Ishikawa (cell line): Measurements from ENCODE around the gene UBE3A.

Experiments
- CEBPB ChIP-seq: IDR thresholded peaks from 2 replicates; pipeline ENCODE4 v1.6.1; 2012
- CREB1 ChIP-seq: IDR thresholded peaks from 2 replicates; pipeline ENCODE4 v1.6.1; 2012; ENCODE audit warnings: low read depth
- EGR1 ChIP-seq: IDR thresholded peaks from 2 replicates; pipeline ENCODE4 v1.6.1; 2012
- EP300 ChIP-seq: IDR thresholded peaks from 2 replicates; pipeline ENCODE4 v1.6.1; 2012; ENCODE audit warnings: borderline replicate concordance
- FOXM1 ChIP-seq: IDR thresholded peaks from 2 replicates; pipeline ENCODE4 v1.6.1; 2012; ENCODE audit warnings: low read depth, borderline replicate concordance
- NFIC ChIP-seq: IDR thresholded peaks from 2 replicates; pipeline ENCODE4 v1.6.1; 2012
- RAD21 ChIP-seq: IDR thresholded peaks from 2 replicates; pipeline ENCODE4 v1.6.1; 2012; ENCODE audit warnings: low read depth
- TAF1 ChIP-seq: IDR thresholded peaks from 2 replicates; pipeline ENCODE4 v1.6.1; 2012; ENCODE audit warnings: low read depth, mild to moderate bottlenecking
- TCF12 ChIP-seq: IDR thresholded peaks from 2 replicates; pipeline ENCODE4 v1.6.1; 2012; ENCODE audit warnings: low read depth
- TEAD4 ChIP-seq: IDR thresholded peaks from 2 replicates; pipeline ENCODE4 v1.6.1; 2012
- YY1 ChIP-seq: IDR thresholded peaks from 2 replicates; pipeline ENCODE4 v1.6.1; 2012; ENCODE audit warnings: low read depth
- ZBTB7A ChIP-seq: IDR thresholded peaks from 2 replicates; pipeline ENCODE4 v1.6.1; 2012; ENCODE audit warnings: low read depth
- TF ChIP-seq, protein P1 (sequence below): IDR thresholded peaks from 2 replicates; pipeline ENCODE4 v1.6.1; 2012
- TF ChIP-seq, protein P2 (sequence below): IDR thresholded peaks from 2 replicates; pipeline ENCODE4 v1.6.1; 2012
- TF ChIP-seq, protein P3 (sequence below): IDR thresholded peaks from 2 replicates; pipeline ENCODE4 v1.6.1; 2012; ENCODE audit warnings: low read depth, mild to moderate bottlenecking

Gene UBE3A

DNA sequence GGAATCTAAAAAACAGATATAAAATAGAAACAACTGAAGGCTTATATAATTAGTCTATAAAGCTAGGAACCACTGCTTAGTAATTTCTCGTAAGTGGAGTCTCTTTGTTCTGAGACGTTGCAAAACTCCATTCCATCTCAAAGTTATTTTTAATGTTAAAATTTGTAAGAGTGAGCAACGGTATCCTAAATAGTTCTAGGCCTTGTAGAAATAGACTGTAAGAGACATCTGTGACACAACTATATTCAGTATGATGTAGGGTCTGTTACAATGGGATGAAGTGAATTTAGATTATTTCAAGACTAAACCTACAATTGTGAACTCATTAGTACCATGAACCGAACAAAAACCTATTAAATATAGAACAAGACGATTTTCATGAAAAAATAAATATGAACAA is 57.2 kb downstream of the UBE3A start:
- no peak for TF ChIP-seq TCF12
- TF ChIP-seq CREB1, result no peak
- TF ChIP-seq, protein P1, sequence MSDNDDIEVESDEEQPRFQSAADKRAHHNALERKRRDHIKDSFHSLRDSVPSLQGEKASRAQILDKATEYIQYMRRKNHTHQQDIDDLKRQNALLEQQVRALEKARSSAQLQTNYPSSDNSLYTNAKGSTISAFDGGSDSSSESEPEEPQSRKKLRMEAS, result no peak
- no peak for TF ChIP-seq ZBTB7A
- TF ChIP-seq YY1, result no peak
- TF ChIP-seq CEBPB, result no peak
- TF ChIP-seq TEAD4, result no peak
- no peak for TF ChIP-seq EP300
- TF ChIP-seq NFIC, result no peak
- TF ChIP-seq TAF1, result no peak
- no peak for TF ChIP-seq EGR1
- TF ChIP-seq, protein P2, sequence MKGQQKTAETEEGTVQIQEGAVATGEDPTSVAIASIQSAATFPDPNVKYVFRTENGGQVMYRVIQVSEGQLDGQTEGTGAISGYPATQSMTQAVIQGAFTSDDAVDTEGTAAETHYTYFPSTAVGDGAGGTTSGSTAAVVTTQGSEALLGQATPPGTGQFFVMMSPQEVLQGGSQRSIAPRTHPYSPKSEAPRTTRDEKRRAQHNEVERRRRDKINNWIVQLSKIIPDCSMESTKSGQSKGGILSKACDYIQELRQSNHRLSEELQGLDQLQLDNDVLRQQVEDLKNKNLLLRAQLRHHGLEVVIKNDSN, result no peak
- TF ChIP-seq, protein P3, sequence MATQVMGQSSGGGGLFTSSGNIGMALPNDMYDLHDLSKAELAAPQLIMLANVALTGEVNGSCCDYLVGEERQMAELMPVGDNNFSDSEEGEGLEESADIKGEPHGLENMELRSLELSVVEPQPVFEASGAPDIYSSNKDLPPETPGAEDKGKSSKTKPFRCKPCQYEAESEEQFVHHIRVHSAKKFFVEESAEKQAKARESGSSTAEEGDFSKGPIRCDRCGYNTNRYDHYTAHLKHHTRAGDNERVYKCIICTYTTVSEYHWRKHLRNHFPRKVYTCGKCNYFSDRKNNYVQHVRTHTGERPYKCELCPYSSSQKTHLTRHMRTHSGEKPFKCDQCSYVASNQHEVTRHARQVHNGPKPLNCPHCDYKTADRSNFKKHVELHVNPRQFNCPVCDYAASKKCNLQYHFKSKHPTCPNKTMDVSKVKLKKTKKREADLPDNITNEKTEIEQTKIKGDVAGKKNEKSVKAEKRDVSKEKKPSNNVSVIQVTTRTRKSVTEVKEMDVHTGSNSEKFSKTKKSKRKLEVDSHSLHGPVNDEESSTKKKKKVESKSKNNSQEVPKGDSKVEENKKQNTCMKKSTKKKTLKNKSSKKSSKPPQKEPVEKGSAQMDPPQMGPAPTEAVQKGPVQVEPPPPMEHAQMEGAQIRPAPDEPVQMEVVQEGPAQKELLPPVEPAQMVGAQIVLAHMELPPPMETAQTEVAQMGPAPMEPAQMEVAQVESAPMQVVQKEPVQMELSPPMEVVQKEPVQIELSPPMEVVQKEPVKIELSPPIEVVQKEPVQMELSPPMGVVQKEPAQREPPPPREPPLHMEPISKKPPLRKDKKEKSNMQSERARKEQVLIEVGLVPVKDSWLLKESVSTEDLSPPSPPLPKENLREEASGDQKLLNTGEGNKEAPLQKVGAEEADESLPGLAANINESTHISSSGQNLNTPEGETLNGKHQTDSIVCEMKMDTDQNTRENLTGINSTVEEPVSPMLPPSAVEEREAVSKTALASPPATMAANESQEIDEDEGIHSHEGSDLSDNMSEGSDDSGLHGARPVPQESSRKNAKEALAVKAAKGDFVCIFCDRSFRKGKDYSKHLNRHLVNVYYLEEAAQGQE, result no peak
- no peak for TF ChIP-seq FOXM1
- TF ChIP-seq RAD21, result no peak

DNA sequence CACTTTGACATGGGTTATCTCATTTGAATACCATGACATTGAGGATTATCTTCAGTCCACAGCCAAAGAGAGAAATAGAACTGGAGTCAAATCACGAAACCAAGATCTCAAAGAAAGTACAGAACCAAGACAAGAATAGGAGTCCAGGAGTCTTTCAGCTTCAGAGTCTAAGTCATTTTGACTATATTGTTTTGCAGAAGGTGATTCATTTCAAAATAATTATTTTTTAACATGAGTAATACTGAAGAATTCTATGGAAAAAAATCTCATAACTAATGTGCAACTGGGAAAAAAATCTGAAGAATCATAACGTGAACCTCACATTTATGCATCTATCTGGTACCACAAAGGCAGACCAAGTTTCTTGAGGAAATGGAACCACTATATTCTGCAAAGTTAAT is 60.3 kb downstream of the UBE3A start:
- TF ChIP-seq EGR1 (no peak), NFIC (no peak), TAF1 (no peak), EP300 (no peak), CREB1 (no peak), TCF12 (no peak), YY1 (no peak), ZBTB7A (no peak), FOXM1 (no peak), TEAD4 (no peak), RAD21 (no peak), CEBPB (no peak)
- TF ChIP-seq, protein P3, result no peak
- TF ChIP-seq, protein P2, result no peak
- TF ChIP-seq, protein P1, result no peak

DNA sequence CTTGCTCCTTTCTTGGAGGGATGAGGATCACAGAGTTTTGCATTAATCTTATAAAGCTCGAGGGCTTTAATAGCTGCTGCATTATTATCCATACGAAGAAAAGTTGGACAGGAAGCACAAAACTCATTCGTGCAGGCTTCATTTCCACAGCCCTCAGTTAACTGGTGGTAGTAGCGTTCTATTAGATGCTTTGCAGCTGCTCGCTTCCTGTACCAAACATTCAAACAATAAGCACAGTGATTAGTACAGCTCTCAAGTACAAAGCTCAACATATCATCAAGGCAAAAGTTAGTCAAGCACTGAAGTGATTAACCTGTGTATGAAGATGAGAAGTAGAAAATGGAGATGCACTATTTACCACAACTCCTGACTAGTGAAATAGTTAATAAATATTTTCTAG is 63.3 kb downstream of the UBE3A start:
- TF ChIP-seq NFIC, result no peak
- TF ChIP-seq, protein P1, result no peak
- TF ChIP-seq FOXM1, result no peak
- no peak for TF ChIP-seq CREB1
- no peak for TF ChIP-seq ZBTB7A
- TF ChIP-seq TAF1, result no peak
- TF ChIP-seq EGR1, result no peak
- TF ChIP-seq TEAD4, result no peak
- TF ChIP-seq, protein P2, result no peak
- no peak for TF ChIP-seq CEBPB
- TF ChIP-seq RAD21, result no peak
- TF ChIP-seq TCF12, result no peak
- no peak for TF ChIP-seq YY1
- TF ChIP-seq, protein P3, result no peak
- TF ChIP-seq EP300, result no peak

DNA sequence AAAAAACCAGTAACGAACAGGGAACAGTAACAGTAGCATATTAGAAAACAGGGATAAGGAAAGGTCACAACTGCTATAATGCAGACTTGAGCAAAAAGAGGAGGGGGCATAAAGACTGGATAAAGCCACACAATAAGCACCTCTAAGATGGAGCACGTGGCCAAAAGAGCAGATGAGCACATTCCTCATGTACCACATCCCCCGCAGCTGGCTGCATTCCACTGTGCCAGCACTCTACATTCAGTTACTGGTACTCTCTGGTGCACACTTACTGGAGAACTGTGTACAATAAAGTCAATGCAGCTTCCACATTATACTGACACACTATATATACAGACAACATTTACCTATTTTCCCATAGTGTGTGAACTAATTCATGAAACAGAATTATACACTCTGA is 64.7 kb downstream of the UBE3A start:
- TF ChIP-seq, protein P2, result no peak
- TF ChIP-seq NFIC (no peak), TCF12 (no peak), RAD21 (no peak), YY1 (no peak), TEAD4 (no peak), EGR1 (no peak), CREB1 (no peak), CEBPB (no peak), ZBTB7A (no peak), TAF1 (no peak), FOXM1 (no peak), EP300 (no peak)
- TF ChIP-seq, protein P3, result no peak
- TF ChIP-seq, protein P1, result no peak
